HG03460 (cell line): ENCODE data around the gene LEMD3.
"Not testable (repeated sequence)": the region's sequence is repeated elsewhere in the genome, so short reads cannot be mapped to it uniquely, and the experiment has no call there.

Source experiments
- ATAC-seq: cut with Tn5 transposase; IDR thresholded peaks from one replicate; pipeline ENCODE4 v1.9.1; 2021; ENCODE audit not compliant: unreplicated experiment

LEMD3 gene

DNA sequence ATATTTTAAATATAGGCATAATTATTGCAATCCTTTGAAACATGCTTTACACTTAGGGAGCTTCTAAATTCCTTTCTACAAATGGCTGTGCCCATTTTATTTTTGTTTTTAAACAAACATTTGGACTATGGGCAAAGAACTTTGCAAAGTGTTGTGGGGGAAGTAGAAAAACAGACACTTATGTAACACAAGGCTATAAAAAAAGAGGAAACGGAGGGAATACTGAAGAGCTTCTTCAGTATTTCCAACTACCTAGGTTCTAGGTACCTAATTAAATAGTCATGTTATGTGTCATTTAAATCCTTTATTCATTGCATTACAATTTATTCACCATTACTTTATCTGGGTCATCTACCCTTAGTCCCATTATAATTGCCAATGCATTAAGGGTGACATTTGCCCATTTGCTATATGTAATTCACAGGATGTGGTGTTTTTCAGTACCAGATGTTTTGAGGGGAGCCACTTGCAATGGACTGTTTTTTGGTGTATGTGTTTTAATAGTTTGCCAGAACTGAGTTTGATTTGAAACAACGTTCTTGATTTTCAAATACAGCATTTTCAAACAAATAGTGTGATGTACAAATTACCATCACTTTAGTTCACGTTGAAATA, 107.6 kb downstream of the LEMD3 start:
- ATAC-seq, result no peak

- no peak for ATAC-seq
These were observed 108.7 kb downstream of the LEMD3 start for GRCh38 chr12:65277994-65278575.

DNA sequence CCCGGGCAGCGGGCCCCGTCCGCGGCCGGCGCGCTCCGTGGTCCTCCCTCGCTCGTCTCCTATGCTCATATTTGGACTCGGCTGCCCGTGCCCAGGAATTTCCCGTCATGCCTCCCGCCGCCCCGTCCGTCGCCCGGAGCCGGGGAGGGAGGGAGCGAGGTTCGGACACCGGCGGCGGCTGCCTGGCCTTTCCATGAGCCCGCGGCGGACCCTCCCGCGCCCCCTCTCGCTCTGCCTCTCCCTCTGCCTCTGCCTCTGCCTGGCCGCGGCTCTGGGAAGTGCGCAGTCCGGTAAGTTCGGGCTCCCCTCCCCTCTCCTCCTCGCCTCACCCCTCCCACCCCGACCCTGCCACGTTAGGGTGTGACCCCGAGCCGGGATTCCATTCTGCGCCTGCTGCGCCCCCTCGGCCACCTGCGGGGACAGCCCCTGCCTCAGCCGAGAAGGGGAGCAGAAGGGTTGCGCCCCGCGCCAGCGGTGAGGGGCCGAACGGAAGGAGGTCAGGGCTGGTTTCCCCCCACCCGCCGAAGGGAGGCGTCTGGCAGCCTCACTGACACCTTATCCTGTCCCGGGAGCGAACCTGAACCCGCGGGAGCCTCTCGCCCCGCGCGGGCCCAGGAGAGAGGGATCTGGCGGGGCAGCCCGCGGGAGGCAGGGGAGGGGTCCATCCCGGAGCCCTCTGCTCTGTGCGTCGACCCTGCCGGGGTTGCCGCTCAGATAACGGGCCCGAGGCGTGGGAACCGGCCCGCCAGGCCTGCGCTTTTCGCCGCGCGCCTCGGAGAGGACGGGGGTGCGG, 109.4 kb downstream of the LEMD3 start, which contains the start of gene MSRB3:
MSRB3 (plus strand) TSS at position 108 of the 793 bp plus-strand sequence. CDS start 29,897 bp downstream, outside the sequence.
- ATAC-seq, result no peak

DNA sequence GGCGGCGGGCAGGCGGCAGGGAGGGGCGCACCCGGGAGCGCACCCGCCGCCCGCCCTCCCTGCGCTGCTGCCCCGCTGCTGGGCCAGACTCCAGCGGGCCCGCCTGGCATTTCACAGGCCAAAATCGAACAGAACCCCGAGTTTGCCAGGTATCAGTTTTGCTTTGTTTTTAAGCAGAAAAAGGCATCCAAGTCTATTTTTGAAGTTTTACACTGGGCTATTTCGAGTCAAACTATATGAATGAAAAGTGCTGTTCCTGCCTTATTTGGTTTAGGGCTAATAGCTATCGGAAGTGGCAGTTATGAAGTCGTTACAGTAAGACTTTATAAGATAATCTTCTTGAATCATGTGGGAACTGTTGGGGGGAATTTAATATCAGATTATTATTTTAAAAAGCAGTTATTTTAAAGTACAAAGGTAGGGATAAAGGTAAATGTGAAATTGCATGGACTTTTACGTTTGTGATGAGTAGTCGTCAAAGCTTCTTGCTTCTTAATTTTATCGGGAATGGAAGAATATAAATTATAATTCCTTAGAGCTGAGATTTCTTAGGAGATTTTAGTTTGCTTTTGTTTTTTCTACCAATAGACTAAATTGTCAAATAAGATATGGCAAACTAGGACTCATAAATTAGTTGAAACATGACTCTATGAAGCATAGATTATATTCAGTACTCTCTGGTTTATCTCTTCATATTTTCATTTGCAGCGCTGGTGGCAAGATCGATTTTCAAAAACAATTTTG, 110.2 kb downstream of the LEMD3 start:
- ATAC-seq, result no peak

DNA sequence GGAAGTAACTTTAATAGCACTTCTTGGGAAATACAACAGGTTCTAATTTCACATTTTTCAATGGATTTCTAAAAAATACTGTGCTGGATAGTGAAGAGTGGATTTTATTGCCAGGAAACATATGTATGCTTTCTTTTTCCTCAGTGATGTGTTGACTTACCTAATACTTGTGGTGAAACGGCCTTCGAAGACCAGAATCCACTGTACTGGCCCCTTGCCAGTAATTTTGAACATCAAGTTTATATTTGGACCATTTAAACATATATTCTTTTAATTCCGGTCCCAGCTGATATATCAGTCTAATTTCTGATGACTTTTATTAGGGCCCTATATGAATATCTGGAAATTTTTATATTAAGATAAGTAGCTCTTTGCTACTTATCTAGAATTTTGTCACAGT, 110.9 kb downstream of the LEMD3 start:
- ATAC-seq, result no peak

- ATAC-seq, result no peak
These were observed 113.5 kb downstream of the LEMD3 start for GRCh38 chr12:65282840-65283239.

DNA sequence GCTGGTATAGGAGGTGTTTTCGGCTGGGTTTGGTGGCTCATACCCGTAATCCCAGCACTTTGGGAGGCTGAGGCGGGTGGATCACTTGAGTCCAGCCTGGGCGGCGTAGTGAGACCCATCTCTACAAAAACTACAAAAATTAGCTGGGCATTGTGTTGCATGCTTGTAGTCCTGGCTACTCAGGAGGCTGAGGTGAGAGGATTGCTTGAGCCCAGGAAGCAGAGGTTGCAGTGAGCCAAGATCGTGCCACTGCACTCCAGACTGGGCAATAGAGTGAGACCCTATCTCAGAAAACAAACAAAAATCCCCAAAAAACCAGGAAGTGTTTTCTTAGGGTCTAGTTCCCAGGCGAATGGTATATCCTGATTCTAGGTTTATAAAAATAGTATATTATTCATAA, 116.1 kb downstream of the LEMD3 start:
- not testable (repeated sequence) for ATAC-seq

GRCh38 chr12:65287426-65287825, 118.0 kb downstream of the LEMD3 start:
- no peak for ATAC-seq

GRCh38 chr12:65292241-65292640, 122.9 kb downstream of the LEMD3 start:
- no peak for ATAC-seq

- no peak for ATAC-seq
These were observed 124.4 kb downstream of the LEMD3 start for GRCh38 chr12:65293735-65294134.

- no peak for ATAC-seq
These were observed 125.4 kb downstream of the LEMD3 start for GRCh38 chr12:65294641-65295262.

GRCh38 chr12:65296508-65297265, 127.3 kb downstream of the LEMD3 start:
- ATAC-seq, result no peak
